PC-9 (cell line): Measurements from ENCODE around the gene ZNF786.

Source experiments
- CTCF ChIP-seq: fragments of 200-600 bp; sonication (generic); conservative IDR thresholded peaks from 2 replicates; pipeline ENCODE4 v1.6.1; 2017; ENCODE audit warnings: mixed run types, antibody characterized with exemption, mild to moderate bottlenecking, moderate library complexity
- EZH2 ChIP-seq: fragments of 200-600 bp; sonication (generic); IDR thresholded peaks from 2 replicates; pipeline ENCODE4 v1.8.0; 2017; ENCODE audit warnings: antibody characterized with exemption, low read depth

GRCh38 chr7:149053885-149054284 is 36.6 kb downstream of the ZNF786 start:
- no peak for TF ChIP-seq CTCF
- TF ChIP-seq EZH2, result no peak
